Esophagus (tissue), 2 donors: Measurements from ENCODE around the gene TMEM244. TPM values are rescaled to one million over a fixed set of nuclear protein-coding genes. Genes with fewer than 3 reads are reported as not detected.
"Not testable (repeated sequence)": the region's sequence is repeated elsewhere in the genome, so short reads cannot be mapped to it uniquely, and the experiment has no call there.

ENCODE experiments used
- H3K27ac ChIP-seq, 2 donors: one replicate each; pipeline ENCODE4 v1.5.1; 2013; ENCODE audit warnings: low read depth in 2 of 2, mild to moderate bottlenecking in 2 of 2, inconsistent platforms in 1 of 2, low read length in 1 of 2, moderate library complexity in 1 of 2
- H3K27me3 ChIP-seq, 2 donors: one replicate each; pipeline ENCODE4 v1.6.1; 2013; ENCODE audit warnings: low read length in 2 of 2, control low read depth in 1 of 2, mild to moderate bottlenecking in 1 of 2; ENCODE audit not compliant: insufficient read depth in 2 of 2, control insufficient read depth in 1 of 2
- H3K36me3 ChIP-seq, 2 donors: one replicate each; pipeline ENCODE4 v1.6.1; 2013; ENCODE audit warnings: low read length in 1 of 2; ENCODE audit not compliant: control insufficient read depth in 2 of 2, insufficient read depth in 2 of 2
- H3K4me1 ChIP-seq, 2 donors: one replicate each; pipeline ENCODE4 v1.6.1; 2013; ENCODE audit warnings: low read length in 1 of 2; ENCODE audit not compliant: control insufficient read depth in 2 of 2, insufficient read depth in 2 of 2
- H3K4me3 ChIP-seq, 2 donors: one replicate each; pipeline ENCODE4 v1.5.1; 2013; ENCODE audit warnings: low read length in 2 of 2, mild to moderate bottlenecking in 2 of 2, low read depth in 1 of 2, moderate library complexity in 1 of 2
- H3K9me3 ChIP-seq, 2 donors: one replicate each; pipeline ENCODE4 v1.6.1; 2013; ENCODE audit warnings: mild to moderate bottlenecking in 2 of 2, low read depth in 1 of 2, low read length in 1 of 2, moderate library complexity in 1 of 2; ENCODE audit not compliant: control insufficient read depth in 2 of 2, insufficient read depth in 1 of 2
- WGBS, 2 donors: extraction: QIAGEN DNeasy Blood & Tissue Kit; methylation state at CpG; one replicate each; pipeline ENCODE4 v1.1.7; 2013; 5-methylcytosine and 5-hydroxymethylcytosine counted together
- polyA plus RNA-seq, 2 donors: library from polyadenylated mRNA; stranded (reverse); fragments of 200-250 nt; gene quantifications; one replicate each; pipeline ENCODE4 v1.2.3, GENCODE V29; 2013
- donor health status: healthy with polysubstance abuse.
- donor health status: Bipolar disorder and iron deficiency.

Gene TMEM244
- polyA plus RNA-seq, 2 donors, result not detected

DNA sequence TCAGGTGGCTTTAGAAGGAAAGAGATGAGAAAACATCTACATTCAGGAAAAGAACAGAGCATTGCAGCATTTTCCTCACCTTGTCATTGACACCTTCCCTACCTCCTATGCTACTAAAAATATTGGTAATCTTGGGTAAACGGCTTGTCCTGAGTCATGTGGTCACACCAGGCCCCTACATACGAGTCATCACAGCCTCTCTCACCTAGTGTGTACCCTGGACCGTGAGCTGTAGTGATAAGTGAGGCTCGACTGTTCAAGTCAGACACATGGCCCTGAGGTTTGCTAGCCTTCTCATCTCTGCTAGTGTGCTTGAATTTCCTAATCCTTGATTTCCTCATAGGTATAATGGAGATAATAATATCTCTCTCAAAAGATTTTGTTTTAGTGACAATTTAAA, 29.6 kb upstream of the TMEM244 start:
- Histone ChIP-seq H3K4me3 (no peak overlapping the region), H3K27me3 (no peaks in the 10 kb centered on the region), H3K27ac (no peak overlapping the region), H3K4me1 (no peaks in the 10 kb centered on the region), H3K9me3 (no peaks in the 10 kb centered on the region), H3K36me3 (no peaks in the 10 kb centered on the region)
- 66 to 72% methylated on average over 4 of the region's 4 CpGs for WGBS, 2 donors

DNA sequence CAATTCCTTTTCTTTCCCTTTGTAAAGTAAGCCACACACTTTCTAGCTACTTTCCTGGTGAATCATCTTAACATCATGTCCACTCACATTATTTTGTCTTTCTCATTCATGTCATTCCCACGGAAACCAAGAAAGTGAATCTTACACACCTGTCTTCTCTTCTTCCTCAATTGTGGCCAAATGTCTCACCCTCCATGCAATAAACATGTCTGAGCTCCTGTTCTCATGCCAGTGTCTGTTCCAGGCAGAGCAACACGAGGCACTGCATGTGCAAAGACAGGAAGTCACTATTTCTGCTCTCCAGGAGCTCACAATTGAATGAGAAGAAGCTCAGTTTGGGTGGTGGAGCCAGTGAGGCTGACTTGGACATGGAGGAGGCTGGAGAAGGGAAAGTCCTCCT, 29.0 kb upstream of the TMEM244 start:
- H3K9me3 ChIP-seq, result no peaks in the 10 kb centered on the region
- H3K4me3 ChIP-seq, result no peak overlapping the region
- H3K36me3 ChIP-seq, result no peaks in the 10 kb centered on the region
- no peaks in the 10 kb centered on the region for H3K4me1 ChIP-seq
- H3K27ac ChIP-seq, result no peak overlapping the region
- H3K27me3 ChIP-seq, result no peaks in the 10 kb centered on the region
- 28 to 42% methylated on average over 2 of the region's 2 CpGs for WGBS, 2 donors

DNA sequence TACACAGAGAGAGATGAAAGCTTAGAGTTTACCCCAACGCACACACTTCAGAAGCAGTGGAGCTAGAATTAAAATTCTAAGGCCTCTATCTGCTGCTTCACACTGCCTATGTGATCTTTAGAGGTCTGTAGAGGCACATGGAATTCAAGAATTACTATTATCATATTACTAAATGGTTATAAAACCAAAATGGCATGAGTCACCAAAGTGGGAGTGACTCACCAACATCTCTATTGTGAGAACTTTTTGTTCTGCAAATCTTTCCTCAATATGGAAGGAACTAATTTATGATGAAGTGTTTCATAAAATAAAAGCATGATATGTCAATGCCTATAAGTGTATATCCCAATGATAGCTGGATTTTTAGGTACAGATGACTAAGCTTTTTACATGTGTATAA, 28.5 kb upstream of the TMEM244 start:
- Histone ChIP-seq H3K4me1 (no peaks in the 10 kb centered on the region), H3K36me3 (no peaks in the 10 kb centered on the region), H3K27ac (no peak overlapping the region), H3K27me3 (no peaks in the 10 kb centered on the region), H3K9me3 (no peaks in the 10 kb centered on the region), H3K4me3 (no peak overlapping the region)
- WGBS, 2 donors, result 88 to 89% methylated on average over 1 of the region's 1 CpG

DNA sequence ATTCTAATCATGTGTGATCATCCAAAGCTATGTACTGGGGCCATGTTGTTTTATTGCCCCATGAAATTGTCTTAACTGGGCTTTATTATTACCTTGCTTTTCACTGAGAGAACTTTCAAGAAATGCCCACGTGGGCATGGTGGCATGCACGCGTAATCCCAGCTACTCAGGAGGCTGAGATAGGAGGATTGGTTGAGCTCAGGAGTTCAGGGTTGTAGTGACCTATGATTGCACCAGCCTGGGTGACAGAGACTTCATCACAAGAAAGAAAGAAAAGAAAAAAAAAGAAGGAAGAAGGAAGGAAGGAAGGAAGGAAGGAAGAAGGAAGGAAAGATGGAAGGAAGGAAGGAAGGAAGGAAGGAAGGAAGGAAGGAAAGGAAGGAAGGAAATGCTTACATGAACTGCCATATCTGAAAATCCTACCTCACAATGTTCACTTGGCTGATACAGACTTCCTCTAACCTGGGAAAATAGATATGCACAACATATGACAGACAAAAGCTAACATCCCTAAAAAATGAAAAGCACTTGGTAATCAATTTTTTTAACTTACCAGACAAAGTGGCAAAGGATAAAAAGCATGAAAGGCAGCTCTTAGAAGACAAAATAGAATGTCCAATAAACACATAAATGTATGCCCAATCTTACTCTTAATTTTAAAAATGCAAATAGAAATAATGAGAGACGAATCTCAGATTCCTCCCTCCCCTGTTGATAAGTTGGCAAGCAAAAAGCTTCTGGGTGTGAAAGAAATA, 25.5 kb upstream of the TMEM244 start:
- Histone ChIP-seq H3K27ac (no peak overlapping the region), H3K4me1 (no peaks in the 10 kb centered on the region), H3K27me3 (no peaks in the 10 kb centered on the region), H3K4me3 (no peak overlapping the region), H3K36me3 (no peaks in the 10 kb centered on the region), H3K9me3 (no peaks in the 10 kb centered on the region)
- WGBS, 2 donors, result 82 to 83% methylated on average over 4 of the region's 4 CpGs

DNA sequence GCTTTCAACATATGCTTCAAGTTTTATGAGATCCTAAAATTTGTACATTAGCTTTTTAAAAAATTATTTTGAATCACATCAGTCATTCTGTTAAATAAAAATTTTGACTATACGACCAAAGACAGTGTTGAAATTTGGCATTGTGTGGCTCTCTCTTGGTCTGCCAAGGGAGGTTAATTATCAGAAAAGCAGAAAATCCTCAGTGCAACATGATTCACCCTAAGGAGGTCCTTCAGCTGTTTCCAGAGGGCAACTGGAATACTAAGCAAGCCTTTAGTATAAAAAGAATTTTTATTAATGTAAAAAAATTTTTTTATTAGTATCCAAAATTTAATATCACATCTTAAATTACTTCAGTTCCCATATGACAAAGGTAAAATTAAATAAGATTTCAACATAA, 23.1 kb upstream of the TMEM244 start:
- Histone ChIP-seq H3K9me3 (no peaks in the 10 kb centered on the region), H3K27me3 (no peaks in the 10 kb centered on the region), H3K4me3 (no peak overlapping the region), H3K4me1 (no peaks in the 10 kb centered on the region), H3K27ac (no peak overlapping the region), H3K36me3 (no peaks in the 10 kb centered on the region)
- 38 to 69% methylated on average over 1 of the region's 1 CpG for WGBS, 2 donors

DNA sequence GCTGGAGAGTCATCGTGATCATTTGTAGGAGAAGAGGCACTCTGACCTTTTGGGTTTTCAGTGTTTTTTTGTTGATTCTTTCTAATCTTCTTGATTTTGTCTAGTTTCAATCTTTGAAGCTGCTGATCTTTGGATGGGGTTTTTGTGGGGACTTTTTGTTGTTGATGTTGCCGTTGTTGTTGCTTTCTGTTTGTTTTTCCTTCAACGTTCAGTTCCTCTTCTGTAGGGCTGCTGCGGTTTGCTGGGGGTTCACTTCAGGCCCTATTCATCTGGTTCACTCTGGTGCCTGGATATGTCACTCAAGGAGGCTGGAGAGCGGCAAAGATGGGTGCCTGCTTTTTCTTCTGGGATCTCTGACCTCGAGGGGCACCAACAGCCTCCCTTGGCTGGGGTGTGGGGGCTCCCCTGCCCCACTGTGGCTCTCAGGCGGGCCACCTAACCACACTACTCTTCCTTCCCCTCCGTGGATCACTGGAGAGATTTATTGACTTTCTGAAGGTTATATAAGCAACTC, 21.5 kb upstream of the TMEM244 start:
- no peaks in the 10 kb centered on the region for H3K36me3 ChIP-seq
- WGBS, 2 donors, result 65 to 69% methylated on average over 8 of the region's 8 CpGs
- no peaks in the 10 kb centered on the region for H3K9me3 ChIP-seq
- no peaks in the 10 kb centered on the region for H3K27me3 ChIP-seq
- no peaks in the 10 kb centered on the region for H3K4me1 ChIP-seq
- H3K4me3 ChIP-seq, result no peak overlapping the region
- H3K27ac ChIP-seq, result no peak overlapping the region

DNA sequence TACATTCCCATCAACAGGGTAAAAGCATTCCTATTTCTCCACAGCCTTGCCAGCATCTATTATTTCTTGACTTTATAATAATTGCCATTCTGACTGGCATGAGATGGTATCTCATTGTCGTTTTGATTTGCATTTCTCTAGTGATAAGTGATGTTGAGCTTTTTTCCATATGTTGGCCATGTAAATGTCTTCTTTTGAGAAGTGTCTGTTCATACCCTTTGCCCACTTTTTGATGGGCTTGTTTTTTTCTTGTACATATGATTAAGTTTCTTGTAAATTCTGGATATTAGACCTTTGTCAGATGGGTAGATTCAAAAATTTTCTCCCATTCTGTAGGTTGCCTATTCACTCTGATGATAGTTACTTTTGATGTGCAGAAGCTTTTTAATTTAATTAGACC, 16.8 kb upstream of the TMEM244 start:
- H3K27ac ChIP-seq, H3K27me3 ChIP-seq, H3K4me3 ChIP-seq, H3K36me3 ChIP-seq, H3K4me1 ChIP-seq, H3K9me3 ChIP-seq: not testable (repeated sequence)
- WGBS, 2 donors, result 86 to 88% methylated on average over 1 of the region's 1 CpG

DNA sequence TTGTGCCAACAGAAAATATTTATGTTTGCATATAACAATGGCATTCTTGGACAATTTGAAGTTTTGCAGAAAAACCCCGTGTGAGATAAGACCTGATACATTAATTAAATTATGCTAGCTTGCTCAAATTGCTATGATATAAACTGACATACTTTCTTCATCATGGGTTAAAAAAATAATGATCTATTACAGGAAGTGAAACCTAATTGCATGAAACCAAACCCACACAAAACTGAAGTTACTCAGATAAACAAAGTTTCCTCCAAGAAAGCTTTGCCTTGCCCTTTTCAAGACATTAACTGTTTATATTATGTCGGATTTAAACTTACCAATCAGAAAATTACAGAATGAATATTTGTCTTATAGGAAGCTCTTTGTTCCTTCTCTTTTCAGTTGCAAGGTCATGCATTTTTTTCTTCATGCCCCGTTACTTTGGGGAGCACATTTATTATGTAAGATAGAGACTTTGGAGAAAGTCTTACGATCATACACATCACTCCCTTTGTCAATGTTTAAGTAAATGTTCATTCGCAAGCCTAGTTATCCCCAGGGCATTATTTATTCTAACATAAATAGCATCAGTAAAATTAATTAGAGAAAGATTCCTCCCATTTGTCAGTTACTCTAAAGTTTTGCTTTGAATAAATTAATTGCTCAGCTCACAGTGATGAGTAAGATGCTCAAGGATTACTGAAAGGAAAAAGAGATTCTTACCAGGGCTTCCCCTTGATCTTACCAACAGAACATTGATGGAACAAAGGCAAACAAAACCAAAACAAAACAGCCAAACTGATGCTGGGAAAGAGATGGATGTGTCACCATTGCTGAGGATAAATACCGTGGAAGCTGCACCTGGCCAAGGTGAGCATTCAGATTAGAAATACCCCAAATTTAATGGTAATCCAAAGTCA, 14.8 kb upstream of the TMEM244 start:
- no peaks in the 10 kb centered on the region for H3K36me3 ChIP-seq
- 23 to 39% methylated on average over 6 of the region's 6 CpGs for WGBS, 2 donors
- no peak overlapping the region for H3K4me3 ChIP-seq
- no peak overlapping the region for H3K27ac ChIP-seq
- no peaks in the 10 kb centered on the region for H3K27me3 ChIP-seq
- no peaks in the 10 kb centered on the region for H3K9me3 ChIP-seq
- no peaks in the 10 kb centered on the region for H3K4me1 ChIP-seq

DNA sequence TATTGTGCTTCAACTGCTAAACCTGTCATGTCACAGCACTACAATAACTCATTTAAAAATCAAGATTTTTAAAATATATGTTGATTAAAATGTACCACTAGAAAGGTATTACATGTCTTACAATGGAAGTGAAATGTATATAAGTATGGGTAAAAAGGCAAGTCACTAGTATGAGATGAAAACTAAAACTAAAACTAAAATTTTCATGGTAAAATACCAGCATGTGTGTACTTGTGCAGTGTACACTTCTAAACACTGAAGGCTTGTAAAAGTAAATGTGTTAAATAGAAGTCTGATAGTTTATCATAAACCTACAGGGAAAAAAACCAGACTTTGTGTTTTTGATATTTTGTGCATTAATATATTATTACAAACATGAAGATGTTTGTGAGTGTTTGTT, 13.7 kb upstream of the TMEM244 start:
- no peaks in the 10 kb centered on the region for H3K36me3 ChIP-seq
- H3K27ac ChIP-seq, result no peak overlapping the region
- H3K27me3 ChIP-seq, result no peaks in the 10 kb centered on the region
- H3K4me1 ChIP-seq, result no peaks in the 10 kb centered on the region
- no peak overlapping the region for H3K4me3 ChIP-seq
- no peaks in the 10 kb centered on the region for H3K9me3 ChIP-seq
